ENCODE measurements around the gene APOL6.

APOL6 gene

DNA sequence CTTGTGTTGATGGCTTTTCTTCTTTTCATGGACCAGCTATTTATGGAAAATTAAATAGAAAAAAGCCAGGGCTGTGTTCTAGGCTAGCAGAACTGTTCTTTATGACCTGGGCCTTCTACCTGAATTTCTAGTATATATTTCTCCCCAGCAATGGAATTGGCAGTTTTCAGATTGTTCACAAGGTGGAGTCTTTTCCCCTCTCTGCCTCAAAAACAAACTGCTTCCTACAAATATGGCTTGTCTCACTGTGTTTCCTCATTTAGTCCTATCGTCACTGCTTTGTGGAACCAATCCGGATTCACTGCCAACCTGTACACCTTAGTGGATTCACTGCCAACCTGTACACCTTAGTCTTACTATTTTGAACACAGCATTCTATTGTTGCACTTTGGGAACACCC, 64.4 kb downstream of the APOL6 start:
- DNase-seq, result no peak

DNA sequence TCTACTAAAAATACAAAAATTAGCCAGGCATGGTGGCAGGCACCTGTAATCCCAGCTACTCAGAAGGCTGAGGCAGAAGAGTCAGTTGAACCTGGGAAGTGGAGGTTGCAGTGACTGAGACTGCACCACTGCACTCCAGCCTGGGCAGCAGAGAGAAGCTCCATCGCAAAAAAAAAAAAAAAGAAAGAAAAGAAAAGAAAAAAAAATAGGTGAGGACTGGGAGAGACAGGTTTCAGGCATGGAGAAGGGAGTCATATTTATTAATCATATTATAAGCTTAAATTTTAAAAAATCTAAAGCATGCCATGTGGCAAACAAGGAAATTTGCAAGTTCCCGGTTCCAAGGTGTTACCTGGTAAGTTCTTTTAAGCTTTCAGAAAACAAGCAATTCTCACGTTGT, 69.3 kb downstream of the APOL6 start, which contains the start of gene APOL5:
Gene APOL5 (plus strand): TSS at position 301 of the 400 bp plus-strand sequence. CDS start 0 bp downstream, at position 301.
- DNase-seq, result no peak

All from anterior cingulate cortex (tissue), 58 donors.